ENCODE data around the gene PLPP4. TPM values are rescaled to one million over a fixed set of nuclear protein-coding genes. Genes with fewer than 3 reads are reported as not detected.

Gene PLPP4
- total and polyA plus RNA-seq, 2 donors from 2014 or later, result 6.4 to 11.2 TPM

DNA sequence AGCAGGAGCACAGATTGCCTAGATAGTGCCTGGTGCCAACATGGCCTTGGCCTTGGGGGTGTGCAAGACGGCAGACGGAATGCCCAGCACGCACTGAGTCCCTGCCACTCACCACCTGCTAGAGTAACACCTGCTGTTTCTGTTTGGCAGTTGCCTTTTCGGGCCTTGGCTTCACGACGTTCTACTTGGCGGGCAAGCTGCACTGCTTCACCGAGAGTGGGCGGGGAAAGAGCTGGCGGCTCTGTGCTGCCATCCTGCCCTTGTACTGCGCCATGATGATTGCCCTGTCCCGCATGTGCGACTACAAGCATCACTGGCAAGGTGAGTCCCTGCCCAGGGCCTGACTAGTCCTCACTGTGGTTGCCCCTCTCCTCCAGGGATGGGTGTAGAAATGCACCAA, 118.0 kb downstream of the PLPP4 start:
- TF ChIP-seq, protein P1, sequence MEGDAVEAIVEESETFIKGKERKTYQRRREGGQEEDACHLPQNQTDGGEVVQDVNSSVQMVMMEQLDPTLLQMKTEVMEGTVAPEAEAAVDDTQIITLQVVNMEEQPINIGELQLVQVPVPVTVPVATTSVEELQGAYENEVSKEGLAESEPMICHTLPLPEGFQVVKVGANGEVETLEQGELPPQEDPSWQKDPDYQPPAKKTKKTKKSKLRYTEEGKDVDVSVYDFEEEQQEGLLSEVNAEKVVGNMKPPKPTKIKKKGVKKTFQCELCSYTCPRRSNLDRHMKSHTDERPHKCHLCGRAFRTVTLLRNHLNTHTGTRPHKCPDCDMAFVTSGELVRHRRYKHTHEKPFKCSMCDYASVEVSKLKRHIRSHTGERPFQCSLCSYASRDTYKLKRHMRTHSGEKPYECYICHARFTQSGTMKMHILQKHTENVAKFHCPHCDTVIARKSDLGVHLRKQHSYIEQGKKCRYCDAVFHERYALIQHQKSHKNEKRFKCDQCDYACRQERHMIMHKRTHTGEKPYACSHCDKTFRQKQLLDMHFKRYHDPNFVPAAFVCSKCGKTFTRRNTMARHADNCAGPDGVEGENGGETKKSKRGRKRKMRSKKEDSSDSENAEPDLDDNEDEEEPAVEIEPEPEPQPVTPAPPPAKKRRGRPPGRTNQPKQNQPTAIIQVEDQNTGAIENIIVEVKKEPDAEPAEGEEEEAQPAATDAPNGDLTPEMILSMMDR (IDR thresholded peaks at IDR 0.05; ENCODE audit: borderline replicate concordance, extremely low read depth, insufficient read depth), result no peak
- peaks cover 3 to 18% (median 16%) of the 10 kb centered on the region in 3 donors for H3K4me1 ChIP-seq (ENCODE audit: control insufficient read depth in 2 of 3, insufficient read depth in 2 of 3, low read depth in 1 of 3, low read length in 3 of 3)
- H3K36me3 ChIP-seq (ENCODE audit: control insufficient read depth in 2 of 3, insufficient read depth in 3 of 3, low read length in 3 of 3), result no peaks in the 10 kb centered on the region
- FAIRE-seq (no peak), DNase-seq (no peak)
- H3K4me3 ChIP-seq (ENCODE audit: low read length in 3 of 3), result no peak overlapping the region
- H3K9ac ChIP-seq (ENCODE audit: low read length in 3 of 3), result no peak overlapping the region
- no peak overlapping the region for H3K27ac ChIP-seq (ENCODE audit: low read depth in 2 of 2, low read length in 2 of 2)
- H3K9me3 ChIP-seq (ENCODE audit: control insufficient read depth in 2 of 3, insufficient read depth in 1 of 3, low read length in 3 of 3), result no peaks in the 10 kb centered on the region
- no peaks in the 10 kb centered on the region for H3K27me3 ChIP-seq (ENCODE audit: control insufficient read depth, insufficient read depth, low read length)
- intact Hi-C loops (cut with DNase I), result no loop called here

DNA sequence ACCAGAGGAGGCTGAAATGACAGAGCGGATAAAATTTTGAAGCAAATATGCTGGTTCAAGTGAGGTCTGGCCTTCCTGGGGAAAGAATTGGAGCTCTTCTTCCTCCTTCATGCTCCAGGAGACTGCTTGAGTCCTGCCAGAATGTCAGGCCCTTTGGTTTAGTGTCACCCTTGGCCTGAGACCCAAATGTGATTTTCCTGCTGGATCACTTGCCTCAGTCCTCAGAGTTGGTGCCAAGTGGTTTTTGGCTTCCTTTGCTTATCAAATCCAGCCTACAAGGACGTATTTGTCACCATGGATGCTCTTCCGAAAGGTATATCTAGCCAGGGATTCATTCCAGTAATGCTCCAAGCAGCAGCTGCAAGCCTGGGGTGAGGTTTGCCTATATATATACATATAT, 118.4 kb downstream of the PLPP4 start:
- intact Hi-C loops (cut with DNase I), result no loop called here
- no peak for FAIRE-seq
- no peak for DNase-seq
- H3K9me3 ChIP-seq (ENCODE audit: control insufficient read depth in 2 of 3, insufficient read depth in 1 of 3, low read length in 3 of 3), result no peaks in the 10 kb centered on the region
- H3K4me3 ChIP-seq (ENCODE audit: low read length in 3 of 3), result no peak overlapping the region
- H3K9ac ChIP-seq (ENCODE audit: low read length in 3 of 3), result no peak overlapping the region
- no peaks in the 10 kb centered on the region for H3K36me3 ChIP-seq (ENCODE audit: control insufficient read depth in 2 of 3, insufficient read depth in 3 of 3, low read length in 3 of 3)
- H3K27ac ChIP-seq (ENCODE audit: low read depth in 2 of 2, low read length in 2 of 2), result no peak overlapping the region
- TF ChIP-seq, protein P1 (IDR thresholded peaks at IDR 0.05; ENCODE audit: borderline replicate concordance, extremely low read depth, insufficient read depth), result no peak
- H3K27me3 ChIP-seq (ENCODE audit: control insufficient read depth, insufficient read depth, low read length), result no peaks in the 10 kb centered on the region
- H3K4me1 ChIP-seq (ENCODE audit: control insufficient read depth in 2 of 3, insufficient read depth in 2 of 3, low read depth in 1 of 3, low read length in 3 of 3), result peaks cover 3 to 16% (median 16%) of the 10 kb centered on the region in 3 donors

DNA sequence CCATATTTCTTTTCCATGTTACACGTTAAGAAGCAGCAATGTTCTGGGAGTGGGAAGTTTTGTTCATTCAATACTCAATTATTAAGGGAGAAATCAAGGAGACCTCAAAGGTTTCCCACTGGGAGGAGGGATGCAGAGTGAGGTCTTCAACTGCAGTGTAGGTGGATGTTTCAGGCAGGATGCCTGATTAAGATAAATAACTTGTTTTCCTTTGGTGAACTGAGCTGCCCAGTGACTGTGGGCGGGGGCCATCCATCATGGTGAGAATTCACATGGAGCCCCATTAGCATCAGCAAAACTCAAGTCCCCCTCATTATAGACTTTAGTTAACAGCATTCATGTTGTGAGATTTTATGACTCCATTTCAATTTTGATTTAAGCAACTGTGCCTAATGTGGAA, 121.1 kb downstream of the PLPP4 start:
- H3K9ac ChIP-seq (ENCODE audit: low read length in 3 of 3), result no peak overlapping the region
- H3K4me1 ChIP-seq (ENCODE audit: control insufficient read depth in 2 of 3, insufficient read depth in 2 of 3, low read depth in 1 of 3, low read length in 3 of 3), result peaks cover 0 to 13% (median 12%) of the 10 kb centered on the region in 3 donors
- no peaks in the 10 kb centered on the region for H3K36me3 ChIP-seq (ENCODE audit: control insufficient read depth in 2 of 3, insufficient read depth in 3 of 3, low read length in 3 of 3)
- no peak overlapping the region for H3K27ac ChIP-seq (ENCODE audit: low read depth in 2 of 2, low read length in 2 of 2)
- H3K4me3 ChIP-seq (ENCODE audit: low read length in 3 of 3), result no peak overlapping the region
- intact Hi-C loops (cut with DNase I), result no loop called here
- FAIRE-seq (no peak), DNase-seq (peak in 3 of 5 donors; percentile 54 to 71 (median 64))
- no peaks in the 10 kb centered on the region for H3K27me3 ChIP-seq (ENCODE audit: control insufficient read depth, insufficient read depth, low read length)
- TF ChIP-seq, protein P1 (IDR thresholded peaks at IDR 0.05; ENCODE audit: borderline replicate concordance, extremely low read depth, insufficient read depth), result no peak
- H3K9me3 ChIP-seq (ENCODE audit: control insufficient read depth in 2 of 3, insufficient read depth in 1 of 3, low read length in 3 of 3), result no peaks in the 10 kb centered on the region

DNA sequence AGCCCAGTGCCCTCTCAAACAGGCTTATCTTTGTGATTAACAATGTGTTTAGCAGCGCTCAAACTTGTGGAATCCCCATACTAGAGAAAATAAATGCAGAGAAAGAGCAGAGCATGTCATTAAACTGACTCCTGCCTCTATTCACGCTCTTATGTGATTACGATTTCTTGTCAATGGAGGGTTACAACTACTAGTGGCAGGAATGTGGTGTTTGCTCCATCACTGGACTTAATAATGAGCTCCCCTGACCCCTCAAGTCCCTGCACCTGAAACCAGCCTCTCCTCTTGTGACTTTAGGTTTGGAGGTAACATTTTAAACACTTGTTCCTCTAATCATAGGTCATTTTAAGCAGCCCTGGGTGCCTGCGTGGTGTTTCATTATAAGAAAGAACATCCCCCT, 121.9 kb downstream of the PLPP4 start:
- H3K9me3 ChIP-seq (ENCODE audit: control insufficient read depth in 2 of 3, insufficient read depth in 1 of 3, low read length in 3 of 3), result no peaks in the 10 kb centered on the region
- H3K27me3 ChIP-seq (ENCODE audit: control insufficient read depth, insufficient read depth, low read length), result no peaks in the 10 kb centered on the region
- DNase-seq (no peak), FAIRE-seq (no peak)
- no peak overlapping the region for H3K4me3 ChIP-seq (ENCODE audit: low read length in 3 of 3)
- H3K36me3 ChIP-seq (ENCODE audit: control insufficient read depth in 2 of 3, insufficient read depth in 3 of 3, low read length in 3 of 3), result no peaks in the 10 kb centered on the region
- H3K9ac ChIP-seq (ENCODE audit: low read length in 3 of 3), result no peak overlapping the region
- intact Hi-C loops (cut with DNase I), result no loop called here
- no peak overlapping the region for H3K27ac ChIP-seq (ENCODE audit: low read depth in 2 of 2, low read length in 2 of 2)
- TF ChIP-seq, protein P1 (IDR thresholded peaks at IDR 0.05; ENCODE audit: borderline replicate concordance, extremely low read depth, insufficient read depth), result no peak
- peaks cover 0 to 19% (median 12%) of the 10 kb centered on the region in 3 donors for H3K4me1 ChIP-seq (ENCODE audit: control insufficient read depth in 2 of 3, insufficient read depth in 2 of 3, low read depth in 1 of 3, low read length in 3 of 3)

Measured in kidney (tissue), 14 donors.